CD14-positive monocyte (primary cell): Measurements from ENCODE around the gene GALNTL6. TPM values are rescaled to one million over a fixed set of nuclear protein-coding genes. Genes with fewer than 3 reads are reported as not detected.

ENCODE experiments used
- DNase-seq, 3 donors: peaks; one replicate each; pipeline ENCODE4 v3.0.0-alpha.2; 2011 to 2022
- H2AFZ ChIP-seq: 2 replicates; pipeline ENCODE4 v1.6.0; 2012; ENCODE audit warnings: mild to moderate bottlenecking, low read depth, low read length, inconsistent platforms; ENCODE audit not compliant: insufficient read depth, poor library complexity, severe bottlenecking
- H3K27ac ChIP-seq, 2 donors: 1 replicate in 1 of 2; 2 replicates in 1 of 2; pipeline ENCODE4 v1.5.1; 2012 to 2013; ENCODE audit warnings: low read length in 2 of 2, control low read depth in 1 of 2, inconsistent platforms in 1 of 2, low read depth in 1 of 2, mild to moderate bottlenecking in 1 of 2
- H3K27me3 ChIP-seq, 2 donors: one replicate each; pipeline versions ENCODE4 v1.6.0 to v1.6.1; 2011 to 2013; ENCODE audit warnings: low read length in 2 of 2; ENCODE audit not compliant: control insufficient read depth in 2 of 2, insufficient read depth in 2 of 2
- H3K36me3 ChIP-seq, 2 donors: replicated peaks in 1 of 2; 1 replicate in 1 of 2; 2 replicates in 1 of 2; pipeline versions ENCODE4 v1.5.1 to v1.6.1; 2012 to 2013; ENCODE audit warnings: low read length in 2 of 2, control low read depth in 1 of 2, inconsistent platforms in 1 of 2, mild to moderate bottlenecking in 1 of 2; ENCODE audit not compliant: insufficient read depth in 2 of 2, control insufficient read depth in 1 of 2
- H3K4me1 ChIP-seq, 2 donors: 1 replicate in 1 of 2; 2 replicates in 1 of 2; pipeline versions ENCODE4 v1.5.1 to v1.6.1; 2012 to 2013; ENCODE audit warnings: low read length in 2 of 2, control low read depth in 1 of 2, inconsistent platforms in 1 of 2, mild to moderate bottlenecking in 1 of 2, moderate library complexity in 1 of 2; ENCODE audit not compliant: insufficient read depth in 2 of 2, control insufficient read depth in 1 of 2
- H3K4me2 ChIP-seq: replicated peaks from 2 replicates; pipeline ENCODE3; 2012; ENCODE audit warnings: low read length, moderate library complexity, mild to moderate bottlenecking; ENCODE audit not compliant: poor library complexity, severe bottlenecking; ENCODE audit errors: extremely low read depth
- H3K4me3 ChIP-seq, 3 experiments: fragments of 200-600 bp in 1 of 3; sonication (generic) in 1 of 3; replicated peaks in 1 of 3; 1 replicate in 2 of 3; 2 replicates in 1 of 3; pipeline ENCODE4 v1.5.1; 2011 to 2013; ENCODE audit warnings: low read length in 3 of 3, mild to moderate bottlenecking in 3 of 3, control low read depth in 2 of 3, low read depth in 2 of 3, inconsistent platforms in 1 of 3, moderate library complexity in 1 of 3
- H3K79me2 ChIP-seq: 2 replicates; pipeline ENCODE4 v1.6.0; 2012; ENCODE audit warnings: mild to moderate bottlenecking, control low read depth, inconsistent platforms, low read length, moderate library complexity; ENCODE audit not compliant: insufficient read depth
- H3K9ac ChIP-seq: 2 replicates; pipeline ENCODE4 v1.6.0; 2017; ENCODE audit warnings: low read length, mild to moderate bottlenecking; ENCODE audit not compliant: insufficient read depth, poor library complexity, severe bottlenecking
- H3K9me3 ChIP-seq, 2 donors: replicated peaks in 1 of 2; 1 replicate in 1 of 2; 2 replicates in 1 of 2; pipeline versions ENCODE4 v1.5.1 to v1.6.1; 2012 to 2013; ENCODE audit warnings: low read length in 2 of 2, control low read depth in 1 of 2; ENCODE audit not compliant: control insufficient read depth in 1 of 2, insufficient read depth in 1 of 2
- H4K20me1 ChIP-seq: 2 replicates; pipeline ENCODE4 v1.6.0; 2012; ENCODE audit warnings: mild to moderate bottlenecking, low read length, control low read depth, moderate library complexity; ENCODE audit not compliant: insufficient read depth
- H3K27ac Mint-ChIP-seq, 7 donors: one replicate each; pipeline ENCODE4 v1.8.0; 2020; ENCODE audit warnings: mild to moderate bottlenecking in 7 of 7, mixed read lengths in 7 of 7, moderate library complexity in 6 of 7, inconsistent platforms in 2 of 7
- H3K27me3 Mint-ChIP-seq, 3 donors: one replicate each; pipeline ENCODE4 v1.8.0; 2021 to 2022; ENCODE audit warnings: low read depth in 3 of 3, mild to moderate bottlenecking in 3 of 3, mixed read lengths in 3 of 3, moderate library complexity in 3 of 3, inconsistent platforms in 1 of 3
- H3K36me3 Mint-ChIP-seq, 2 donors: one replicate each; pipeline ENCODE4 v1.8.0; 2020; ENCODE audit warnings: mixed read lengths in 2 of 2, inconsistent platforms in 1 of 2, mild to moderate bottlenecking in 1 of 2
- H3K4me1 Mint-ChIP-seq: one replicate; pipeline ENCODE4 v1.8.0; 2020; ENCODE audit warnings: mild to moderate bottlenecking, mixed read lengths
- H3K4me3 Mint-ChIP-seq, 2 donors: one replicate each; pipeline ENCODE4 v1.8.0; 2020; ENCODE audit warnings: mild to moderate bottlenecking in 2 of 2, mixed read lengths in 2 of 2, moderate library complexity in 1 of 2
- H3K9me3 Mint-ChIP-seq, 7 donors: one replicate each; pipeline ENCODE4 v1.8.0; 2020 to 2022; ENCODE audit warnings: mixed read lengths in 7 of 7, mild to moderate bottlenecking in 6 of 7, moderate library complexity in 6 of 7, inconsistent platforms in 2 of 7
- WGBS: methylation state at CpG from one replicate; pipeline ENCODE4 v1.1.5; 2013; ENCODE audit warnings: missing lambda C conversion rate; ENCODE audit not compliant: insufficient coverage; 5-methylcytosine and 5-hydroxymethylcytosine counted together
- intact Hi-C, 2 donors: fragments of 100-400 bp; cut with micrococcal nuclease; formaldehyde crosslinking; loops; one replicate each; pipeline versions ENCODE4 v1.15.0 to v1.15.1; 2023
- polyA plus RNA-seq, 3 donors: library from polyadenylated mRNA; depleted of rRNA in 1 of 3; unstranded in 2 of 3; stranded (reverse) in 1 of 3; fragments of 300-500 nt in 2 of 3; fragments of >200 nt in 1 of 3; fragmentation: Illumina TruSeq in 2 of 3; gene quantifications; 1 replicate in 2 of 3; 2 replicates in 1 of 3; pipeline ENCODE4 v1.2.3, GENCODE V29; 2012 to 2021
- TF ChIP-seq, protein P1 (sequence below): fragments of 200-600 bp; IDR thresholded peaks from one replicate; pipeline ENCODE4 v1.8.0; 2022; ENCODE audit warnings: antibody characterized with exemption, mild to moderate bottlenecking

The GALNTL6 gene
- polyA plus RNA-seq, 3 donors, result 0.05 TPM; not detected in 2

DNA sequence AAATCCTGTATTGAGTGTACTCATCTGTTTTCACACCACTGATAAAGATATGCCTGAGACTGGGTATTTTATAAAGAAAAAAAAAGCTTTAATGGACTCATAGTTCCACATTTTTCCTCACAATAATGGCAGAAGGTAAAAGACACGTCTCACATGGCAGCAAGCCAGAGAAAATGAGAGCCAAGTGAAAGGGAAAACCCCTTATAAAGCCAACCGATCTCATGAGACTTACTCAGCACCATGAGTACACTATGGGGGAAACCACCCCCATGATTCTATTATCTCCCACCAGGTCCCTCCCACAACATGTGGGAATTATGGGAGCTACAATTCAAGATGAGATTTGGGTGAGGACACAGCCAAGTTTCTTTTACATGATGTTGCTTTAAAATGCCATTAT lies 171.9 kb downstream of the GALNTL6 start:
- Mint-ChIP-seq H3K9me3 (peaks cover 13 to 28% (median 19%) of the 10 kb centered on the region in 7 donors), H3K27me3 (no peaks in the 10 kb centered on the region)
- WGBS, result no CpG with 5 or more reads among the region's 2 CpGs

DNA sequence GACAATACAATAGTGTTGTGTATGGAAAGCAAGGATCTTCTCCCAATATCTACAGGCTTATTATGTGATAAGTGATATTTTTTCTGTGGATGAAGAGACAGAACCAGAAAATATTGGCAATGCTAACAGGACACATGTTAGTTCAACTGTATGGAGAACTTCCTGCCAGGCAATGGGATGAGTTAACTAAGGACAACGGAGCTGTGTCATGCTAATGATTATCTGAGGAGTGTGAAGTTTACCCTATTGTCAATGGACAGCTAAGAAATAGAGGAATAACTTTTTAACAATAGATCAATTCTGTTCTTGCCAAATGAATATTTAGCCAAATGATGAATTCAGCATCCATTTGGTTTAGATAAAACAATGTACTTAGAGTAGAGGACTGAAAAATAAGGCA lies 180.0 kb downstream of the GALNTL6 start:
- no peak overlapping the region for H2AFZ ChIP-seq
- H3K27ac ChIP-seq, result no peak overlapping the region
- no peaks in the 10 kb centered on the region for H3K4me1 Mint-ChIP-seq
- no peak overlapping the region for H3K27ac Mint-ChIP-seq
- H3K79me2 ChIP-seq, result no peaks in the 10 kb centered on the region
- no peaks in the 10 kb centered on the region for H3K4me1 ChIP-seq
- H3K9me3 Mint-ChIP-seq, result peaks cover 5 to 10% (median 8%) of the 10 kb centered on the region in 7 donors
- DNase-seq, result no peak
- TF ChIP-seq, protein P1, sequence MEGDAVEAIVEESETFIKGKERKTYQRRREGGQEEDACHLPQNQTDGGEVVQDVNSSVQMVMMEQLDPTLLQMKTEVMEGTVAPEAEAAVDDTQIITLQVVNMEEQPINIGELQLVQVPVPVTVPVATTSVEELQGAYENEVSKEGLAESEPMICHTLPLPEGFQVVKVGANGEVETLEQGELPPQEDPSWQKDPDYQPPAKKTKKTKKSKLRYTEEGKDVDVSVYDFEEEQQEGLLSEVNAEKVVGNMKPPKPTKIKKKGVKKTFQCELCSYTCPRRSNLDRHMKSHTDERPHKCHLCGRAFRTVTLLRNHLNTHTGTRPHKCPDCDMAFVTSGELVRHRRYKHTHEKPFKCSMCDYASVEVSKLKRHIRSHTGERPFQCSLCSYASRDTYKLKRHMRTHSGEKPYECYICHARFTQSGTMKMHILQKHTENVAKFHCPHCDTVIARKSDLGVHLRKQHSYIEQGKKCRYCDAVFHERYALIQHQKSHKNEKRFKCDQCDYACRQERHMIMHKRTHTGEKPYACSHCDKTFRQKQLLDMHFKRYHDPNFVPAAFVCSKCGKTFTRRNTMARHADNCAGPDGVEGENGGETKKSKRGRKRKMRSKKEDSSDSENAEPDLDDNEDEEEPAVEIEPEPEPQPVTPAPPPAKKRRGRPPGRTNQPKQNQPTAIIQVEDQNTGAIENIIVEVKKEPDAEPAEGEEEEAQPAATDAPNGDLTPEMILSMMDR, result no peak
- H3K4me2 ChIP-seq, result no peak overlapping the region
- WGBS, result no CpG with 5 or more reads among the region's 1 CpG
- H3K36me3 ChIP-seq, result no peaks in the 10 kb centered on the region
- no peak overlapping the region for H3K4me3 Mint-ChIP-seq
- intact Hi-C loops, result no loop called here
- no peaks in the 10 kb centered on the region for H4K20me1 ChIP-seq
- no peak overlapping the region for H3K4me3 ChIP-seq
- no peak overlapping the region for H3K9ac ChIP-seq
- H3K9me3 ChIP-seq, result peaks cover 0 to 3% of the 10 kb centered on the region in 2 donors
- no peaks in the 10 kb centered on the region for H3K36me3 Mint-ChIP-seq
- no peaks in the 10 kb centered on the region for H3K27me3 ChIP-seq
- H3K27me3 Mint-ChIP-seq, result peaks cover 0 to 2% (median 0%) of the 10 kb centered on the region in 3 donors

More for the DNA sequence above, 171.9 kb downstream of the GALNTL6 start:
- no peaks in the 10 kb centered on the region for H3K36me3 Mint-ChIP-seq
- Histone ChIP-seq H4K20me1 (no peaks in the 10 kb centered on the region), H3K9me3 (peaks cover 8 to 14% of the 10 kb centered on the region in 2 donors), H3K27me3 (no peaks in the 10 kb centered on the region), H3K4me1 (no peaks in the 10 kb centered on the region), H3K27ac (no peak overlapping the region), H2AFZ (no peak overlapping the region), H3K4me3 (no peak overlapping the region), H3K4me2 (no peak overlapping the region), H3K9ac (no peak overlapping the region), H3K36me3 (no peaks in the 10 kb centered on the region), H3K79me2 (no peaks in the 10 kb centered on the region)
- no peak overlapping the region for H3K4me3 Mint-ChIP-seq
- H3K4me1 Mint-ChIP-seq, result no peaks in the 10 kb centered on the region
- TF ChIP-seq, protein P1, result no peak
- no peak overlapping the region for H3K27ac Mint-ChIP-seq
- DNase-seq, result no peak
- intact Hi-C loops, result no loop called here
